Transverse colon (tissue), 4 donors: Measurements from ENCODE around the gene PCDHB4. TPM values are rescaled to one million over a fixed set of nuclear protein-coding genes. Genes with fewer than 3 reads are reported as not detected.
"Not testable (repeated sequence)": the region's sequence is repeated elsewhere in the genome, so short reads cannot be mapped to it uniquely, and the experiment has no call there.

Source experiments
- DNase-seq: peaks from one replicate; pipeline ENCODE4 v3.0.0-alpha.2; 2019
- H3K27ac ChIP-seq, 4 donors: fragments of 200-600 bp; sonication (generic); 2 replicates each; pipeline ENCODE4 v1.5.1; 2016 to 2018; ENCODE audit warnings: inconsistent platforms in 4 of 4
- H3K27me3 ChIP-seq: fragments of 200-600 bp; sonication (generic); 2 replicates; pipeline ENCODE4 v1.5.1; 2017; ENCODE audit warnings: inconsistent platforms
- H3K36me3 ChIP-seq, 4 donors: fragments of 200-600 bp; sonication (generic); 2 replicates each; pipeline ENCODE4 v1.5.1; 2017 to 2019; ENCODE audit warnings: inconsistent platforms in 4 of 4
- H3K4me1 ChIP-seq, 4 donors: fragments of 200-600 bp; sonication (generic); 2 replicates each; pipeline ENCODE4 v1.5.1; 2017 to 2020; ENCODE audit warnings: inconsistent platforms in 4 of 4
- H3K4me3 ChIP-seq, 4 donors: fragments of 200-600 bp; sonication (generic); 1 replicate in 1 of 4; 2 replicates in 3 of 4; pipeline versions ENCODE4 v1.5.1 to v1.6.1; 2017 to 2019; ENCODE audit warnings: inconsistent platforms in 4 of 4
- H3K9me3 ChIP-seq, 2 donors: fragments of 200-600 bp; sonication (generic); 2 replicates each; pipeline ENCODE4 v1.5.1; 2017 to 2019; ENCODE audit warnings: inconsistent platforms in 2 of 2
- CTCF ChIP-seq, 5 experiments: fragments of 200-600 bp in 3 of 5; fragments of 450-650 bp in 2 of 5; sonication (generic) in 3 of 5; IDR thresholded peaks; 1 replicate in 2 of 5; 2 replicates in 3 of 5; pipeline ENCODE4 v1.5.1; 2016 to 2017; ENCODE audit warnings: antibody characterized with exemption in 5 of 5, inconsistent platforms in 3 of 5, mild to moderate bottlenecking in 2 of 5, moderate library complexity in 1 of 5
- EP300 ChIP-seq: sonication (generic); formaldehyde crosslinking; IDR thresholded peaks from one replicate; pipeline ENCODE4 v1.6.1; 2017; ENCODE audit warnings: antibody characterized with exemption, low read depth
- POLR2A ChIP-seq: fragments of 450-650 bp; IDR thresholded peaks from one replicate; pipeline ENCODE4 v1.6.1; 2016; ENCODE audit warnings: antibody characterized with exemption, mild to moderate bottlenecking, moderate library complexity
- POLR2AphosphoS5 ChIP-seq, 3 donors: sonication (generic); formaldehyde crosslinking; IDR thresholded peaks; one replicate each; pipeline ENCODE4 v1.6.1; 2016; ENCODE audit warnings: antibody characterized with exemption in 3 of 3
- WGBS, 2 donors: methylation state at CpG; one replicate each; pipeline ENCODE4 v1.1.5; 2018; ENCODE audit warnings: low coverage in 1 of 2; 5-methylcytosine and 5-hydroxymethylcytosine counted together
- in situ Hi-C, 4 donors: fragments of 200-750 bp; cut with MboI; loops; one replicate each; pipeline versions ENCODE4 v1.15.0 to v1.15.1; 2017; ENCODE audit warnings: low sequenced_read_pairs in 3 of 4, low pct_ligation_motif_present in 1 of 4, low pct_unique_long_range_greater_than_20kb in 1 of 4
- intact Hi-C: fragments of 100-400 bp; cut with DNase I; formaldehyde crosslinking; loops from one replicate; pipeline ENCODE4 v1.15.1; 2023; ENCODE audit warnings: low total_unique reads
- total RNA-seq, 4 donors: library from RNA; depleted of rRNA; stranded (reverse); fragments of >200 nt; gene quantifications; one replicate each; pipeline ENCODE4 v1.1.0, GENCODE V29; 2016

The PCDHB4 gene
- total RNA-seq, 4 donors from 2014 or later: 0.68 to 2.2 (median 0.77) TPM

GRCh38 chr5:141121985-141122384 lies 367 bp downstream of the PCDHB4 start:
- Histone ChIP-seq H3K27ac (no peak overlapping the region), H3K9me3 (peaks cover 0 to 9% of the 10 kb centered on the region in 2 donors), H3K27me3 (peaks cover 7% of the 10 kb centered on the region), H3K36me3 (no peaks in the 10 kb centered on the region), H3K4me3 (peak overlapping the region in 1 of 4 donors; percentile 13), H3K4me1 (no peaks in the 10 kb centered on the region)
- DNase-seq: no peak
- in situ Hi-C loops (no loop called here), intact Hi-C loops (no loop called here)
- no peak for TF ChIP-seq EP300
- TF ChIP-seq CTCF (IDR thresholded peaks at IDR 0.05): no peak
- TF ChIP-seq POLR2AphosphoS5 (IDR thresholded peaks at IDR 0.05): no peak
- no peak for TF ChIP-seq POLR2A
- 56 to 61% methylated on average over 10 to 12 of the region's 12 CpGs for WGBS, 2 donors

- H3K27me3 ChIP-seq, DNase-seq, in situ Hi-C loops, intact Hi-C loops, H3K36me3 ChIP-seq, H3K9me3 ChIP-seq, H3K27ac ChIP-seq, H3K4me3 ChIP-seq, H3K4me1 ChIP-seq: not testable (repeated sequence)
- 66% methylated on average over 51 of the region's 73 CpGs; no CpG with 5 or more reads in 1 of the 2 donors for WGBS, 2 donors
These were observed 1.9 kb downstream of the PCDHB4 start for GRCh38 chr5:141123396-141124135.

GRCh38 chr5:141127305-141127704 lies 5.7 kb downstream of the PCDHB4 start:
- intact Hi-C loops (no loop called here), in situ Hi-C loops (no loop called here)
- Histone ChIP-seq H3K4me3 (no peak overlapping the region), H3K9me3 (peaks cover 0 to 24% of the 10 kb centered on the region in 2 donors), H3K27ac (no peak overlapping the region), H3K36me3 (no peaks in the 10 kb centered on the region), H3K27me3 (peaks cover 7% of the 10 kb centered on the region), H3K4me1 (no peaks in the 10 kb centered on the region)
- no peak for DNase-seq
- 85 to 90% methylated on average over 1 of the region's 1 CpG for WGBS, 2 donors
- TF ChIP-seq EP300 (no peak), POLR2A (no peak), CTCF (IDR thresholded peaks at IDR 0.05) (no peak), POLR2AphosphoS5 (IDR thresholded peaks at IDR 0.05) (no peak)

GRCh38 chr5:141135030-141135717 lies 13.6 kb downstream of the PCDHB4 start, which contains the start of gene PCDHB5:
Gene PCDHB5 (plus strand): TSS chr5:141135206. CDS start chr5:141135435, 229 bp downstream.
- intact Hi-C loops (no loop called here), in situ Hi-C loops (no loop called here)
- Histone ChIP-seq H3K4me3 (peak within 1 kb of the TSS in 3 of 4 donors; percentile 6 to 18 (median 8)), H3K9me3 (peaks cover 22 to 56% of the 10 kb centered on the region in 2 donors), H3K27me3 (no peaks in the 10 kb centered on the region), H3K4me1 (no peaks in the 10 kb centered on the region), H3K36me3 (no peaks in the 10 kb centered on the region), H3K27ac (no peak within 1 kb of the TSS)
- TF ChIP-seq EP300 (no peak), POLR2A (no peak), CTCF (IDR thresholded peaks at IDR 0.05) (no peak), POLR2AphosphoS5 (IDR thresholded peaks at IDR 0.05) (no peak)
- WGBS, 2 donors: 47% methylated on average over 16 to 22 of the region's 22 CpGs
- no peak for DNase-seq
